ENCODE data around the gene NDUFAF3.

The NDUFAF3 gene

GRCh38 chr3:49009396-49009795, 12.5 kb upstream of the NDUFAF3 start:
- DNase-seq (ENCODE audit: insufficient read length, low spot score) (no peak), FAIRE-seq (no peak)
- no peak for TF ChIP-seq POU2F2 (IDR thresholded peaks at IDR 0.05; ENCODE audit: low read depth, low read length)
- no peak for TF ChIP-seq POLR2A (IDR thresholded peaks at IDR 0.05; ENCODE audit: low read depth, low read length)
- TF ChIP-seq POLR2AphosphoS5 (IDR thresholded peaks at IDR 0.05; ENCODE audit: low read depth, low read length): no peak
- TF ChIP-seq PAX5 (IDR thresholded peaks at IDR 0.05; ENCODE audit: insufficient read depth, low read length, severe bottlenecking): no peak
- no peak for TF ChIP-seq SPI1 (IDR thresholded peaks at IDR 0.05; ENCODE audit: low read depth, low read length)
- no peak for TF ChIP-seq TAF1 (IDR thresholded peaks at IDR 0.05; ENCODE audit: low read depth, low read length)

DNA sequence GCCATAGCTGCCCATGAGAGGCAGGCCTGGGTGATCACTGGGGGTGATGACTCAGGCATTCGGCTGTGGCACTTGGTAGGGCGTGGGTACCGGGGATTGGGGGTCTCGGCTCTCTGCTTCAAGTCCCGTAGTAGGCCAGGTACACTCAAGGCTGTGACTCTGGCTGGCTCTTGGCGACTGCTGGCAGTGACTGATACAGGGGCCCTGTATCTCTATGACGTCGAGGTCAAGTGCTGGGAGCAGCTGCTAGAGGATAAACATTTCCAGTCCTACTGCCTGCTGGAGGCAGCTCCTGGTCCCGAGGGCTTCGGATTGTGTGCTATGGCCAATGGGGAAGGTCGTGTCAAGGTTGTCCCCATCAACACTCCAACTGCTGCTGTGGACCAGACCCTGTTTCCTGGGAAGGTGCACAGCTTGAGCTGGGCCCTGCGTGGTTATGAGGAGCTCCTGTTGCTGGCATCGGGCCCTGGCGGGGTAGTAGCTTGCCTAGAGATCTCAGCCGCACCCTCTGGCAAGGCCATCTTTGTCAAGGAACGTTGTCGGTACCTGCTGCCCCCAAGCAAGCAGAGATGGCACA, 9.4 kb upstream of the NDUFAF3 start:
- FAIRE-seq (peak; percentile 20), DNase-seq (ENCODE audit: insufficient read length, low spot score) (no peak)
- TF ChIP-seq SPI1 (IDR thresholded peaks at IDR 0.05; ENCODE audit: low read depth, low read length) (no peak), TAF1 (IDR thresholded peaks at IDR 0.05; ENCODE audit: low read depth, low read length) (no peak), POLR2AphosphoS5 (IDR thresholded peaks at IDR 0.05; ENCODE audit: low read depth, low read length) (peak; percentile 63), POLR2A (IDR thresholded peaks at IDR 0.05; ENCODE audit: low read depth, low read length) (no peak), POU2F2 (IDR thresholded peaks at IDR 0.05; ENCODE audit: low read depth, low read length) (no peak)

DNA sequence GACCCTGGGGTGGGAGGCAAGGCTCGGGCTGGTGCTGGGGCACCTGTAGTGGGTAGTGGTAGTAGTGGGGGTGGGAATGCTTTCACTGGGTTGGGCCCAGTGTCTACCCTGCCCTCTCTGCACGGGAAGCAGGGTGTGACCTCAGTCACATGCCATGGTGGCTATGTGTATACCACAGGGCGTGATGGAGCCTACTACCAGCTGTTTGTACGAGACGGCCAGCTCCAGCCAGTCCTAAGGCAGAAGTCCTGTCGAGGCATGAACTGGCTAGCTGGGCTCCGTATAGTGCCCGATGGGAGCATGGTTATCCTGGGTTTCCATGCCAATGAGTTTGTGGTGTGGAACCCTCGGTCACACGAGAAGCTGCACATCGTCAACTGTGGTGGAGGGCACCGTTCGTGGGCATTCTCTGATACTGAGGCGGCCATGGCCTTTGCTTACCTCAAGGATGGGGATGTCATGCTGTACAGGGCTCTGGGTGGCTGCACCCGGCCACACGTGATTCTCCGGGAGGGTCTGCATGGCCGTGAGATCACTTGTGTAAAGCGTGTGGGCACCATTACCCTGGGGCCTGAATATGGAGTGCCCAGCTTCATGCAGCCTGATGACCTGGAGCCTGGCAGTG, 8.7 kb upstream of the NDUFAF3 start:
- TF ChIP-seq POLR2A (IDR thresholded peaks at IDR 0.05; ENCODE audit: low read depth, low read length) (no peak), POLR2AphosphoS5 (IDR thresholded peaks at IDR 0.05; ENCODE audit: low read depth, low read length) (peak; percentile 5; the same call in 1 of the 2 replicates), PAX5 (IDR thresholded peaks at IDR 0.05; ENCODE audit: insufficient read depth, low read length, severe bottlenecking) (no peak), SPI1 (IDR thresholded peaks at IDR 0.05; ENCODE audit: low read depth, low read length) (no peak), POU2F2 (IDR thresholded peaks at IDR 0.05; ENCODE audit: low read depth, low read length) (no peak), TAF1 (IDR thresholded peaks at IDR 0.05; ENCODE audit: low read depth, low read length) (no peak)
- DNase-seq (ENCODE audit: insufficient read length, low spot score): no peak
- no peak for FAIRE-seq

- FAIRE-seq (peak; percentile 47), DNase-seq (ENCODE audit: insufficient read length, low spot score) (peak; percentile 55)
- TF ChIP-seq POLR2AphosphoS5 (IDR thresholded peaks at IDR 0.05; ENCODE audit: low read depth, low read length): peak; percentile 48
- TF ChIP-seq TAF1 (IDR thresholded peaks at IDR 0.05; ENCODE audit: low read depth, low read length): no peak
Observed at GRCh38 chr3:49013738-49014660, 7.9 kb upstream of the NDUFAF3 start.

GRCh38 chr3:49015072-49015471, 6.8 kb upstream of the NDUFAF3 start:
- TF ChIP-seq POLR2A (IDR thresholded peaks at IDR 0.05; ENCODE audit: low read depth, low read length) (0 out of 2 replicates have a peak, but pooled peaks have one; percentile 9), TAF1 (IDR thresholded peaks at IDR 0.05; ENCODE audit: low read depth, low read length) (no peak), PAX5 (IDR thresholded peaks at IDR 0.05; ENCODE audit: insufficient read depth, low read length, severe bottlenecking) (no peak), POLR2AphosphoS5 (IDR thresholded peaks at IDR 0.05; ENCODE audit: low read depth, low read length) (peak; percentile 16; the same call in 1 of the 2 replicates)
- FAIRE-seq (no peak), DNase-seq (ENCODE audit: insufficient read length, low spot score) (no peak)

DNA sequence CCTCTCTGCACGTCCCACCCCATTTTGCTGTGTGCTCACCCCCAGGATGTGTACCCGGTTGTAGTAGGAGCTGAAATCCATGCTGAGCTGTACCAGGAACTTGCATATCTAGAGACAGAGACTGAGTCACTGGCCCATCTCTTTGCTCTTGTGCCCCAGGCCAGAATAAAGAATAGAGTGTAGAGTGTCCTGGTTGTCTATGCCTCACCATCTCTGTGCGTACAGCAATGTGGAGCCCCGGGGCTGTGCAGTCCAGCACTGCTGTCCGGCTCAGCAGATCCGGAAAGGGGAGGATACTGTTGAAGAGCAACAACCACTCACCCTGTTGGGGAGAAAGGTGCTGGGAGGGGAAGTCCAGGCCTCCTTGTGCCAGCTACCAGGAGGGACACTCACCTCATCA, 6.2 kb upstream of the NDUFAF3 start:
- FAIRE-seq (no peak), DNase-seq (ENCODE audit: insufficient read length, low spot score) (no peak)
- TF ChIP-seq TAF1 (IDR thresholded peaks at IDR 0.05; ENCODE audit: low read depth, low read length) (no peak), POLR2AphosphoS5 (IDR thresholded peaks at IDR 0.05; ENCODE audit: low read depth, low read length) (no peak), PAX5 (IDR thresholded peaks at IDR 0.05; ENCODE audit: insufficient read depth, low read length, severe bottlenecking) (no peak), POU2F2 (IDR thresholded peaks at IDR 0.05; ENCODE audit: low read depth, low read length) (no peak), POLR2A (IDR thresholded peaks at IDR 0.05; ENCODE audit: low read depth, low read length) (no peak), SPI1 (IDR thresholded peaks at IDR 0.05; ENCODE audit: low read depth, low read length) (no peak)

DNA sequence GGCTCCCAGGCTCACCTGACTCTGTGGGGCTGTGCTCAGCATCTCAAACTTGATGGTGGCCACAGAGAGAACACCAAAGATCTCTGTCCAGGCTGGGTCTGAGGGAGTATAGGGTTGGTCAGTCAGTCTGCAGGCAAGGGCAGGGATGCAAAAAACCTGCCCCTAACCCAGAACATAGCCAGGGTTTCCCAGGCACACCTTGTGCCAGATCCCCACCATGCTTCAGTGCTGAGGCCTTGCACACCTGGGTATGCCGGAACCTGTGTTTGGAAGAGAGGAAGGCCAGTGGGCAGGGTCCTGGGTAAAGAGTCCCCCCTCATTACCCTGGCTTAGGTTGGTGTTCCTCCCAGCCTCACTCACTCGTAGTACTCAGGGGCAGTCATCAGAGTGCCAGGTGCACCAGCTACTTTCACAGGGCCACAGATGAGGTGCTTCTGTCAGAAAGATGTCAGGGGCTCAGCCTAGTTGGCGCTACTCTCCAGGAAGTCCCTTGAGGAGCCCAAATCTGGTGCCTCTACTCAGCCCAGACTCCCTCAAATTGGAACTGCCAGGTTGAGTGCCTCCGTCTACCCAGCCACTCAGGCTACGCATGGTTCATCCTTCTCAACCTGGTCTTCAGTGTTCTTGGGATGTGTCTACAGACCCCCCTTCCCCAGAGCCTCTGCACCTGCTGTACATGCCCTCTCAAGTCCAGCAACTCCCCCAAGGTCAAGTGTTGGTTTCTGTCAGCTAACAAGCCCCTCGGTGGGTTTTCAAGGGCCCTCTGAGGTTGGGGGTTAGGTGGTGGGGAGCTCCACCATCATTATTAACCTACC, 5.3 kb upstream of the NDUFAF3 start:
- DNase-seq (ENCODE audit: insufficient read length, low spot score) (no peak), FAIRE-seq (no peak)
- no peak for TF ChIP-seq PAX5 (IDR thresholded peaks at IDR 0.05; ENCODE audit: insufficient read depth, low read length, severe bottlenecking)
- TF ChIP-seq POLR2AphosphoS5 (IDR thresholded peaks at IDR 0.05; ENCODE audit: low read depth, low read length): peak; percentile 66; the same call in 1 of the 2 replicates
- TF ChIP-seq SPI1 (IDR thresholded peaks at IDR 0.05; ENCODE audit: low read depth, low read length): no peak
- no peak; the same call in none of the 2 replicates for TF ChIP-seq POLR2A (IDR thresholded peaks at IDR 0.05; ENCODE audit: low read depth, low read length)
- no peak for TF ChIP-seq TAF1 (IDR thresholded peaks at IDR 0.05; ENCODE audit: low read depth, low read length)
- TF ChIP-seq POU2F2 (IDR thresholded peaks at IDR 0.05; ENCODE audit: low read depth, low read length): no peak; the same call in 1 of the 2 replicates

DNA sequence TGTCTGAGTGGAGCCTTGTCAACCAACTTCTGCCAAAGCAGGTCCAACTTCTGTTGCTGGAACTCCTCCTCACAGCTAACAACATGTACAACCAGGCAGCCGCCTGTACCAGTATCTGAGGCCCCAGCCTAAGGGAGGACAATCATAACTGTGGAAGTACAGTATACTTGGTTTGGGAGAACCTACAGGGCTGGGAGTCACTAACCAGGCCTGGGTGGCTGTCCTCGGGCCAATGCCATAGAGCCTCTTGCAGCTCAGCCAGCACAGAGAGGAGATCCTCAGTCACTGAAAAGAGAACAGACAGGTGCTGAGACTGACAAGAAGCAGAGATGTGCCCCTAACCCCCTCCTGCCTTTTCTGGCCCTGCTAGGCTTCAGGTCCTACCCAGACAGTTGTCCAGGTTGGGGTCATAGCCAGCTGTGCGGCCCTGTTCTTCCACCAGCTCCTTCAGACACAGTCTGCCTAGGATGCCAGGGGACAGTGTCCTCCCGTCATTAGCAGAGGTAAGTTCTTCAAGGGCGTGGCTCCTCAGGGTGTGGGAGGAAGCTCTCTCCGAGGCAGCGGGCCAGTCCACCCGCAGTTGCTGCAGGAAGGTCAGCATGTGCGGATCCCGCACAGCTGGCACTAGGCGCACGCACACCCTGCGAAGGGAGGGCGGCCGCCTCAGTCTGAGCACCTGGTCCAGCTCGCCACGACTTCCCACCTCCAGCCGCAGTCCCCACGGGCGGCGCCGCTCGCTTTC, 4.5 kb upstream of the NDUFAF3 start:
- no peak for DNase-seq (ENCODE audit: insufficient read length, low spot score)
- FAIRE-seq: no peak
- TF ChIP-seq POLR2AphosphoS5 (IDR thresholded peaks at IDR 0.05; ENCODE audit: low read depth, low read length) (no peak), POU2F2 (IDR thresholded peaks at IDR 0.05; ENCODE audit: low read depth, low read length) (peak; percentile 17; the same call in 1 of the 2 replicates), POLR2A (IDR thresholded peaks at IDR 0.05; ENCODE audit: low read depth, low read length) (no peak; the same call in 1 of the 2 replicates)
